Kidney epithelial cell (primary cell): Measurements from ENCODE around the gene CLMN. TPM values are rescaled to one million over a fixed set of nuclear protein-coding genes. Genes with fewer than 3 reads are reported as not detected.

Experiments used
- DNase-seq: peaks from one replicate; pipeline ENCODE4 v3.0.0-alpha.2; 2010; ENCODE audit warnings: low read depth
- H3K27me3 ChIP-seq: 2 replicates; pipeline ENCODE4 v1.6.0; 2011; ENCODE audit warnings: low read length; ENCODE audit not compliant: control insufficient read depth, insufficient read depth
- H3K36me3 ChIP-seq: 2 replicates; pipeline ENCODE4 v1.5.1; 2011; ENCODE audit warnings: low read length; ENCODE audit not compliant: control insufficient read depth, insufficient read depth
- H3K4me3 ChIP-seq: 2 replicates; pipeline ENCODE4 v1.5.1; 2011; ENCODE audit warnings: low read depth, mild to moderate bottlenecking, control low read depth, low read length
- CTCF ChIP-seq: IDR thresholded peaks from 2 replicates; pipeline ENCODE4 v1.5.1; 2011; ENCODE audit warnings: mild to moderate bottlenecking, moderate library complexity, low read length, control low read depth, inconsistent platforms; ENCODE audit not compliant: insufficient read depth, poor library complexity, severe bottlenecking
- total RNA-seq: library from RNA; depleted of rRNA; stranded (reverse); fragments of >200 nt; gene quantifications from 2 replicates; pipeline ENCODE4 v1.2.3, GENCODE V29; 2015

Gene CLMN
- total RNA-seq, 1 donor from 2014 or later: 9.8 TPM

- DNase-seq: no peak
- no peak overlapping the region for H3K4me3 ChIP-seq
- no peak for TF ChIP-seq CTCF
- no peaks in the 10 kb centered on the region for H3K27me3 ChIP-seq
- no peaks in the 10 kb centered on the region for H3K36me3 ChIP-seq
These were observed 57.8 kb downstream of the CLMN start for GRCh38 chr14:95261616-95262510.

GRCh38 chr14:95260537-95261361, 59.0 kb downstream of the CLMN start:
- H3K36me3 ChIP-seq: no peaks in the 10 kb centered on the region
- H3K27me3 ChIP-seq: no peaks in the 10 kb centered on the region
- TF ChIP-seq CTCF: no peak
- no peak overlapping the region for H3K4me3 ChIP-seq
- DNase-seq: no peak

- TF ChIP-seq CTCF: no peak
- no peak for DNase-seq
- Histone ChIP-seq H3K27me3 (no peaks in the 10 kb centered on the region), H3K36me3 (no peaks in the 10 kb centered on the region), H3K4me3 (no peak overlapping the region)
These were observed 60.7 kb downstream of the CLMN start for GRCh38 chr14:95258754-95259593.

GRCh38 chr14:95258156-95258555, 61.6 kb downstream of the CLMN start:
- no peaks in the 10 kb centered on the region for H3K27me3 ChIP-seq
- H3K4me3 ChIP-seq: no peak overlapping the region
- TF ChIP-seq CTCF: no peak
- no peaks in the 10 kb centered on the region for H3K36me3 ChIP-seq
- DNase-seq: no peak

- TF ChIP-seq CTCF: no peak
- DNase-seq: no peak
- H3K4me3 ChIP-seq: no peak overlapping the region
- no peaks in the 10 kb centered on the region for H3K27me3 ChIP-seq
- no peaks in the 10 kb centered on the region for H3K36me3 ChIP-seq
These were observed 62.2 kb downstream of the CLMN start for GRCh38 chr14:95257521-95257920.
